MV-4-11 (cell line): ENCODE data around the gene FXYD5.
A peak's percentile ranks its signal among the peaks of the same experiment; 100 is the strongest.

Source experiments
- DNase-seq: peaks from one replicate; lab custom pipeline; 2025; lab: John Stamatoyannopoulos, UW

Gene FXYD5

GRCh38 chr19:35157431-35157830, 2.9 kb downstream of the FXYD5 start:
- DNase-seq = no peak

- DNase-seq = no peak
Observed at GRCh38 chr19:35159606-35160005, 5.1 kb downstream of the FXYD5 start.

GRCh38 chr19:35160629-35161433, 6.3 kb downstream of the FXYD5 start:
- DNase-seq = no peak

- DNase-seq = no peak
Observed at GRCh38 chr19:35161434-35161743, 6.9 kb downstream of the FXYD5 start.

- no peak for DNase-seq
Observed at GRCh38 chr19:35162471-35163326, 8.2 kb downstream of the FXYD5 start.

GRCh38 chr19:35164418-35164817, 9.9 kb downstream of the FXYD5 start:
- DNase-seq = peak; percentile 85

GRCh38 chr19:35165200-35166058, 10.9 kb downstream of the FXYD5 start:
- DNase-seq = no peak

GRCh38 chr19:35166100-35167063, 11.8 kb downstream of the FXYD5 start:
- peak; percentile 66 for DNase-seq

GRCh38 chr19:35167251-35168119, 12.9 kb downstream of the FXYD5 start:
- peak; percentile 93 for DNase-seq

- no peak for DNase-seq
Observed at GRCh38 chr19:35168196-35168595, 13.7 kb downstream of the FXYD5 start.

GRCh38 chr19:35169221-35169995, 14.9 kb downstream of the FXYD5 start:
- no peak for DNase-seq

- DNase-seq = no peak
Observed at GRCh38 chr19:35170359-35171061, 16.0 kb downstream of the FXYD5 start.

GRCh38 chr19:35171730-35172129, 17.2 kb downstream of the FXYD5 start:
- peak; percentile 35 for DNase-seq

- DNase-seq = no peak
Observed at GRCh38 chr19:35174226-35174625, 19.7 kb downstream of the FXYD5 start.

- DNase-seq = no peak
Observed at GRCh38 chr19:35176181-35176570, 21.6 kb downstream of the FXYD5 start.

- no peak for DNase-seq
Observed at GRCh38 chr19:35177377-35178274, 23.1 kb downstream of the FXYD5 start.

GRCh38 chr19:35178701-35179100, 24.2 kb downstream of the FXYD5 start:
- no peak for DNase-seq

- DNase-seq = no peak
Observed at GRCh38 chr19:35179830-35180229, 25.3 kb downstream of the FXYD5 start.
